ENCODE measurements around the gene SP100.

SP100 gene

GRCh38 chr2:230552181-230552580, 136.2 kb downstream of the SP100 start:
- no peak for DNase-seq (ENCODE audit: low spot score)

DNA sequence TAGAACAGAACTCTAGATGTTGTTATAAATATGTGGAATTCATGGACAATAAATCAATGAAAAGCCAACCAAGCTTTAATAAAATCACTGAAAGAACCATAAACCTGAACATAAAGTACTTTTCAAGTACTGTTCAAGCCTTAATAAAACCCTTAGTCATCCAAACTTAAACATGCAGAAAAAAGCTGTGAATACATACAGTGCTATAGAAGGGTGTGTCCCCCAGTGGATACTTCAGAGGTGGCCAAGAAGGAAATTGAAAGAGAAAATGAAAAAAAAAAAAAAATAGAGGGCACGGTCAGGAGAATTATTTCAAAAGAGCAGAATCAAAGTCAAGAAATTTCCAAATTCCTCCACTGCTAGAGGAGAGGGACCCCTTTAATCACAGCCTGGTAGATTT, 141.1 kb downstream of the SP100 start:
- DNase-seq (ENCODE audit: low spot score), result no peak

- no peak for DNase-seq (ENCODE audit: low spot score)
Observed at GRCh38 chr2:230564805-230565779, 149.1 kb downstream of the SP100 start.

- no peak for DNase-seq (ENCODE audit: low spot score)
Observed at GRCh38 chr2:230569298-230569697, 153.3 kb downstream of the SP100 start.

DNA sequence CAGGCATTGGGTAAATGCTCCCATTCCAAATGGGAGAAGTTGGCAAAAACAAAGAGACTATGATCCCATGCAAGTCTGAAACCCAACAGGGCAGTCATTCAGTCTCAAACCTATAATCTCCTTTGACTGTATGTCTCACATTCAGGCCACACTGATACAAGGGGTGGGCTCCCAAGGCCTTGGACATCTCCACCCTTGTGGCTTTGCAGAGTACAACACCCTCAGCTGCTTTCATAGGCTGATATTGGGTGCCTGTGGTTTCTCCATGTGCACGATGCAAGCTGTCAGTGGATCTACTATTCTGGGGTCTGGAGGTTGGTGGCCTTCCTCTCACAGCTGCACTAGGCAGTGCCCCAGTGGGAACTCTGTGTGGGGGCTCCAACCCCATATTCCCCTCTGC, 155.0 kb downstream of the SP100 start:
- DNase-seq (ENCODE audit: low spot score), result no peak

GRCh38 chr2:230575642-230576324, 159.8 kb downstream of the SP100 start:
- no peak for DNase-seq (ENCODE audit: low spot score)

DNA sequence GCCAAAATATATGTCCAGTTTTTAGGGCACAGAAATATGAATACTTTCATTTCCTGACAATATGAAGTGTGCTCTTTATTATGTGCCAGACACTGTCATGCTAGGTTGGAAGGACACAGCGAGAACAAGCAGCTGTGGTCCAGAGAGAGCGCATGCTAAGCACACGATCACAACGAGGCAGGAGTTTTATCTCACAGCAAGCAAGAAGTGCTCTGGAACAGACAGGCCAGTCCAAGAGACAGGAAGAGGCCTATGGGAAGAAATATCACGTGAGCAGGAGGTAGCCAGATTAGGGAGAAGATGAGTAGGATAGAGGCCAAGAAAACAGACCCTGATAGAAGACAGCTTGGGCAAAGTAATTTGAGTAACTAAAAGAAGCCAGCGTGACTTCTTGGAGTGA, 161.1 kb downstream of the SP100 start:
- DNase-seq (ENCODE audit: low spot score), result no peak

DNA sequence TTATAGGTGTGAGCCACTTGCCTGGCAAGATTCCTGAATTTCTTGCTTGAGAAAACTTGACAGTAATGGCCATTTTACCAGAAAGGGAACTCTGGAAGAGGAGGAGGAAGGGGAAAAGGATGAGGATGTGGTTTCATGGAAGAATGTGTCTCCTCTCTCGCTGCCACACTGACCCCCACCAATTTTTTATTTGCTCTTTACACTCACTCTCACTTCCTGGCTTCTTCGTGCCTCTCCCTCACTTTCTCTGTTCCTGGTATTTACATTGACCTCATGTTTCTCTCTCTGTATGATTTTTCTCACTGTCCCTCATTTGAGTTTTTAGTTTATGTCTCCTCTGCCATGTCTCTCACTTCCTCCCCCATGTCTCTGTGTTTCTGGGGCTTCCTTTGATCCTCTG, 162.1 kb downstream of the SP100 start:
- no peak for DNase-seq (ENCODE audit: low spot score)

DNA sequence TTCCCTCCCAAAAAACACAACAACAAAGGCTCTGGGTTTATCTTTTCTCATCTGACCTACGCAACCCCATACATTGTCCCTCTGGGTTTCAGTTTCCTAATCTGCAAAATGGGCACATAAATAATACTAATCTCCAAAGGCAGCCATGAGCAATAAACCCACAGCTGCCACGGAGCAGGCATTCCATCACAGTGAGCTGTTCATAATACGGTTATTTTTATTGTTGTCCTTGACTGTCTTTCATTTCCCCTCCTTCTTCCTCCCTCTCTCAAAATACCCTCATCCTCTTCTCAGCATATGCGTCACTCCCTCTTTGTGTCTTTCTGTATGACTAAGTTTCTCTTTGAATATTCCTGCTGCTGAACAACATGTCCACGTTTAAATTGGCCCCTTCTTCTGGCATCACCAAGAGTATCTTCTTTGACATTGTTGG, 166.9 kb downstream of the SP100 start:
- peak; percentile 47 for DNase-seq (ENCODE audit: low spot score)

DNA sequence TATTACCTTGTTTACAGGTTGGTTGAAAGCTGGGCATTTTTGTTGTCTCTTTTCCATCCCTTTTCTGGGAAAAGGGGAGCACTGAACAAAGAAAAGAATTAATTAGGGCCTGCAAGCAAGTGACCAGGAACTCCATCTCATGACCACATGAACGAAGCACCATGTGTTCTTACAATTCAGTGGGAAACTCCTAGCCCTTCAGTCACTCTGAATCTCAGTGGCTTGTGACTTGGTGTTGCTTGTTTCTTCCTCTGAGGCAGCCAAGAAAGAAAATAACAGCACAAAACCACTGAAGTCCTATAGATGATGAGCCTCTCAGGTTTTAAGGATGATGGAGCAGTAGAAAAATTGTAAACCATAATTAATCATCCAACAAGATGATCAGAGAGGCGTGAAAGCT, 167.6 kb downstream of the SP100 start:
- DNase-seq (ENCODE audit: low spot score), result no peak

GRCh38 chr2:230586328-230586982, 170.5 kb downstream of the SP100 start:
- DNase-seq (ENCODE audit: low spot score), result peak; percentile 34

DNA sequence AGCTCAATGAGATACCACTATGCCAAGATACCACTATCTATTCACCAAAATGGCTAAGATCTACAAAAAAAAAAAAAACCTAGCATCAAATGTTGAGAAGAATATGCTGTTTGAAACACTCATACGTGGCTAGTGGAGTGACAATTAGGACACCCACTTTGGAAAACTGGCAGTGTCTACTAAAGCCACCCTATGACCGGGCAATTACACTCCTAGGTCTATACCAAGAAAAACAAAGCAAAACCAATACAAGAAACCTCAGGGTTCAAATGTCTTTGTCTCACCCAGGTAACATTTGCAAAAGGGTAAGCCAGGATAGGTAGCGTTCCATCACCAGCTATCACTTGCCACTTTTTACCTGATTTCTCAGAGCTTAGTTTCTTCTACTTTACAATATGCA, 173.0 kb downstream of the SP100 start:
- DNase-seq (ENCODE audit: low spot score), result no peak

GRCh38 chr2:230589497-230590015, 173.6 kb downstream of the SP100 start:
- DNase-seq (ENCODE audit: low spot score), result no peak

DNA sequence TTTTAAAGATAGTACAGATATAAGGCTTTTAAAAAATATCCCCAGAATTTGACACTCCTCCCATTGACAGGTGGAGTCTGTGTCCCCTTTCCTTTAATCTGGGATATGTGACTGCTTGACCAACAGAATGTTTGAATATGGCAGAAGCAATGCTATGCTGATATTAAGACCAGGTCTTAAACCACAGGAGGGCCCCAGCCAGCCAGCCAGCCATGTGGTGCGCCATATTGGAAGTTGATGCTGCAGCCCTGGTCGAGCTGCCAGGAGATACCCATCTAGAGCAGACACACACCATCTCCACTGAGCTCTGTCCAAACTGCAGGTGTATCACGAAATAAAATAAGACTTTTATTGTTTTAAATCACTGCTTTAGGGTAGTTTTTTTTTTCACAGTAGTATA, 174.3 kb downstream of the SP100 start:
- no peak for DNase-seq (ENCODE audit: low spot score)

DNA sequence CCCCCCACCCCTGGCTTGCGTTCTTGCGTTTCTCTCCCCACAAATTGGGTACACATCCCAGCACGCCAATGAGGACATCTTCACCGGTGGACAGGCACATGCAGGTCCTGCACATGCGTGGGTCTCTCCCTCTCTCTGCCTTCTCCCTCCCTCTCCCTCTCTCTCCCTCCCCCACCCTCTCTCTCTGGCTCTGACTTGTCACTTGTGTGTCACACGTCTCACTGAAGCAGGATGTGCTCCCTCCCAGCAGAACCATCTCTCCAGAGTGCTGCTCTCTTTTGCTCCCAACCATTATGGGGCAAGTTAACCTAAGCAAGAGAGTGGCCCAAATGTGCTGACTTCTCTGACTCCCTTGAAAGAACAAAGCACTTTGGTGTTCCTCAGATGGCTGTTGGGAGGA, 175.8 kb downstream of the SP100 start:
- no peak for DNase-seq (ENCODE audit: low spot score)

DNA sequence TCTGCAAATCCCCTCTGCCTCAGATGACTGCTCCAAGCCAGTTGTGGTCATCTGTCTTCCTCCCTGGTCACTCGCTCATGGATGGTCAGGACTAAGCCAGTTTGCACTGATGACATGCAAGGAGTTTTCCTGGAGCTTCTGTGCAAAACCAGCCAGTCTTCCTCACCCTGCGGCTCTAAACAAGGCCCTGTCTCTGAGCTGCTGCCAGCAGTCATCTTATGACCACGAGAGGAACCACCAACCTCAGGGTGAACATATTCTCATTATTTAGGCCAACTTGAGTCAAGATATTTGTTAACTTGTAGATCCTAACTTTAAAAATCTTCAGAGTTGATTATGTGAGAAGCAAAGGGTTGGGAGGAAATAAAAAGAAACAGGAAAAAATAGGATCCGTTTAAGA, 176.8 kb downstream of the SP100 start:
- no peak for DNase-seq (ENCODE audit: low spot score)

Measured in hepatic stellate cell (primary cell).